SKM-1 treated with dmso at 0.1 percent for 144 hours (cell line): Measurements from ENCODE around the gene SLC7A1.

ENCODE experiments used
- DNase-seq: peaks from one replicate; lab custom pipeline; 2025; ENCODE audit not compliant: unreplicated experiment; lab: John Stamatoyannopoulos, UW

The SLC7A1 gene

DNA sequence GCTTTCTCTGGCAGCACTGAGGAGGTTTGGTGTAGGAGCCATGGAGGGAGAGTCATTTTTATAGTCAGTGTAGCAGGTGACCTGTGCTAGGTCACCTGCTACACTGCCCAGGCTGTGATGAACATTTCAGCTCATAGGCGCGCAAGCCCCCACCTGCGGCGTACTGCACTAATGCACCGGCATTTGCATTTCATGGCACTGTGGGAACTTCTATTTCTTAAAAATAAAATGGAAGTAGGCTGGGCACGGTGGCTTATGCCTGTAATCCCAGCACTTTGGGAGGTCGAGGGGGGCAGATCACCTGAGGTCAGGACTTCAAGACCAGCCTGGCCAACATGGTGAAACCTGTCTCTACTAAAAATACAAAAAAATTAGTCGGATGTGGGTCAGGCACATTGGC, 101.0 kb downstream of the SLC7A1 start:
- no peak for DNase-seq

DNA sequence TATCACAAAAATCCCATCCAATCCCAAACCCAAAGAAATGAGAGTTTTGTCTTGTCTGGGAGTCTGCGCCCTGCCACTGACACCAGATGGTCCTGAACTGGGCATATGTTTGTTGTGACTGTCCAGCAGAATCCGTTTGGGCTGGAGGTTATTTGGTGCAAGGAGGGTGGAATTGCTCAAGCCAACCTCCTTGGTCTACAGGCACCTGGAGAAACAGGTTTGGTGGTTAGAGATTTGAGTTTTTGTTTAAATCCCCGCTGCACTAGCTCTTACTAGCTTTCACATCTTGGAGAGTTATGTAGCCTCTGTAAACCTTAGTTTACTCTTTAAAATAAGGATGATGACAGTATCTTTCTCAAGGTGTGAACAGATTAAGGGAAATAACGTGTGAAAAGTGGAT, 101.7 kb downstream of the SLC7A1 start:
- no peak for DNase-seq

DNA sequence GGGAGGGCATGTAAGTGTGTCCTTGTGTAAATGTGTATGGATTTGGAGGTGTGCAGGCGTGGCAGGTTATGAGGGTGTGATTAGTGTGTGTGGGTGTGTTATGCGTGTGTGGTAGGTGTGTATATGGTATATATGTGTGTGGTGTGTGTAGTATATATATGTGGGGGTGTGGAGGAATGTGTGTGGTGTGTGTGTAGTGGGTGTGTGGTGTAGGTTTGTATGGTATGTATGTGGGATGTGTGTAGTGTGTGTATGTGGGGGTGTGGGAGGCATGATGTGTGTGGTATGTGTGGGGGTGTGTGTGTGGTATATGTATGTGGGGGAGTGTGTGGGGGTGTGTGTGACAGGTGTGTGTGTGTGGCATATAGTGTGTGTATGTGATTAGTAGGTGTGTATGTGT, 104.2 kb downstream of the SLC7A1 start:
- no peak for DNase-seq

DNA sequence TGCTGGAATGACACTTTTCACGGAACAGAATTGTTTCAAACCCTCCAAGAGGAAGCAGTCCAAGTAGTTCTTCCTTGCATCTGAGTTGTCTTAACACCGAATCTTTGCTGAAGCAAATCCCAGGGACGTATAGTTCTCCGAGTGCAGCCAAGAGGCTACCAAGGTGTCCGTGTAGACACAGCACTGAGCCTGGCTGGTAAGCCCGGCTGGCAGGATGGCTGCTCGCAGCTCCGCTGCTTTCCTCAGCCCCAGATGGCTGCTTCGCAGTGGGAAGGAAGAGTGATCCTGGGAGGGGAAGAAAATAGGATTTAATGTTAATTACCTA, 105.0 kb downstream of the SLC7A1 start:
- DNase-seq, result no peak

DNA sequence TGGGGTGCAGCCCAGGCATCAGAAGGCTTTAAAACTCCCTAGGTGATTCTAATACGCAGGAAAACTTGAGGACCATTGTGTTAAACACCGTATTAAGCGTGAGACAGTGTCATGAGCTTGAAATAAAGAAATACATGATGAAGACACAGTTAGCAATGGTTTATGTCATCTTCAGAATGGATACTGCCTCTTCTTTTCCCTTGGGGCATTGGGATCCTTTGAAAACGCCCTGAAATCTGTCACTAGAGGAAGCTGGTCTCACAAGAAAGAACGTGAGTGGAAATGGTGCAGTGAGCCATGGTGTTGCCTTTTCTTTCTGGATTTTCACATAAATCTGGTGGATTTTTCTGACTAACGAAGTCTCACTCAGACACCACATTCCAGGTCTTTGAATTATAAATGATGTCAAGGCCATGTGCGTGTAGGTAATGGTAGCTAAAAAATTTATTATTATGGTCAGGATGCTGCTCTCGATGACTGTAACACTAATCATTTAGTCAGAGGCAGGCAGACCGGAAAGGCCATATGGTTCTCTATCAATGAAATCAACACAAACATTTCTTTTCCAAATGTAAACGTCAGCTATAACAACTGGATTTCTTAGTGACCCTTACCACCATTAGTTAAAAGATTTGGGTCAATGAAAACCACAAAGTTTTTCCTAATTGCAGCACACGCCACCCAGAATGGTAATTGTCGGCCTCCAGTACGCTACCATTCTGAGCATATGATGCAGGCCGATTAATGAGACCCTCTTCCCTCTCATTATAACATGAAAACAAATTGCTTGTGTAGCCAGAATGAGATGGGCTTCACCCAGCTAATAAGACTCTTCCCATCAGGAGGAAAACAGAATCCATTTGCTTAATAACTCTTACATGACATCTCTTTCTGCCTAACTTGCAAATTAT, 105.6 kb downstream of the SLC7A1 start:
- DNase-seq, result no peak

DNA sequence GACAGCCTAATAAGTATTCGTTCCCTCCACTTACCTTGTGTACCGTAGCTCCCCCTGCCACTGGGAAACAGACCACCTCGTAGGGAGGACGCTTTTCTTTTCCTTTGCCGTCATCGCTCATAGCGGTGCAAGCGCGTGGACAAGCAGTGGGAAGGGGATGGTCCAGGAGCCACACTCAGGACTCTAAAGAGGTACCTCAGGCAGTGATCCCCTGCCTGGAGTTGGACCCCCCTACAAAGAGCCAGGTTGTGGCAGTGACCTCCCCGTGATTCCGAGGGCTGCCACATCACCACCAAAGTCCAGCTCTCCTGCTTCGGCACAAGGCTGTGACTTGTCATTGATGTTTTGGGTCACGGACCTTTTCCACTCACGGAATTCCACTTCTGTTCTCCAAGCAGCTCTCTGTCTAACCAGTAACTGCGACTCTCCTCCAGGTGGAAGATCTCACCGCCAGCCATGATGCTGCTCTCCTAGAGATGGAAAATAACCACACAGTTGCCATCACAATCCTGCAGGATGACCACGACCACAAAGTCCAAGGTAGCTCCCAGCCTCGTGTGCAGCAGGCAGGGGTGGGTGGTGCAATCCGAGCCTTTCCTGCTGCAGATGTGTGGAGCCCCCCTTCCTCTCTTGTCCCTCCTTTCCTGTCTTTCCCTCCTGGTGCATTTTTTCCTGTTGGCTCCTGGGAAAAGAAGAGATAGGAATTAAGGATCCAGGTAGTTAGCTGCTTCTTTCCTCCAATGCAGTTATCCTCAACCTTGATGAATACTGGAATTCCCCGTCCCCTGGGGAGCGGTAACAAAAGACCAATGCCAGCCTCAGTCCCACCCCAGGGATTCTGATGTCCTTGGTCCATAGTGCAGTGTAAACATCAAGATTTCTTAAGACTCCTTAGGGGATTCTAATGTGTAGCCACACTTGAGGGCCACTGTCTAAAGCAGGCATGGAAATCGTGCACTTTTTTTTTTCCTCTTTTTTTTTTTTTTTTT, 107.7 kb downstream of the SLC7A1 start:
- DNase-seq, result no peak

DNA sequence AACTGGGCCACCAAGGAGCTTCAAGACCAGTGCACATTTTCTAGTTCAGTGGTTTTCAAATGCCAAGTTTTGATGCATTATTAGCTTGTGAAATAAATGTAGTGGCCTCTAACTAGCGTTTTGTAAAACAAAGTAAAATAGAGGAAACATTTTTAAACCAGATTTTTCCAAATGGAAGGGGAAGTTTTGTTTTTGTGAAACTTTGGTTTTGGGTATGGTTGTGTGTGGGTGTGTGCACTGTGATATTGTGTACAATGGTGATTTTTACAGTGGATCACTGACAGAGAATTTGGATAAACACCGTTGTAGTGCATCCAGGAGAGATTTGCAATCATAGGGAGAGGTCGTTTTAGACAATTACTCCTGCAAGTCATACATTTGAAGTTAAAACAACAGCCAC, 108.9 kb downstream of the SLC7A1 start:
- DNase-seq, result no peak

DNA sequence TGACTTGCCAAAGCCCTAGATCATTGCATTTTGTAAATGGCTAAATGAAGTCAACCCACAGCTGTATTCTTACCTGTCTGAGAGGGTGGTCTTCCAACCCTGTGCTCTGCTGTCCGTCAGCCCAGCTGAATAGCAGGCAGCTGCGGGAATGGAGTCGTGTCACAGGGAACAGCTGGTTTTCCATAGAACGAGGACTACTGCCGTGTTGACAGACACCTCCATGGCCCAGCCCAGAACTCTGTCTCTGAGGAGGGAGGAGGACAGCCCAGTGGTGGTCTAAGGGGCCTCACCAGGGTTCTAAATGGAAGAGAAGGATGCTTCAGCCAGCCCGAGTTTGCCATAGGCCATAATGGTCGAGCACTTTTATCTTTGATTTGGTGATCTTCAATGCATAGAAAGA, 110.7 kb downstream of the SLC7A1 start:
- no peak for DNase-seq

DNA sequence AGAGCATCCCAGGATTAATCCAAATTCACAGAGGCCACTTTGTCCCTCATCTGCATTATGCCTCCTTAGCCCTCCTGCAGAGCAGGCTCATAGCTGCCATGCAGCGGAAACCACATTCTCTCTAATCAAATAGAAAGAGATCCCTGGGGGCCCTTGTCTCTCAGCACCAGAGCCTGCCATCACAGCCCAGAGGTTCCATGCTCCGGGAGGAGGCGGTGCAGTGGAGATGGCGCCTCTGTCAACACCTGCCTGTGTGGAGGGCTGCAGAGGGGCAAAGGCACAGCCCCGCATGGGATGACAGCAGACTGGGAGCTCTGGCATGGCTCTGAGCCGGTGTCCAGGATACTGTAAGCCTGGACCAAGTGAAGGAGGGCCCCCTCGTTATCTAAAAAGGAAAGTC, 111.3 kb downstream of the SLC7A1 start:
- no peak for DNase-seq

DNA sequence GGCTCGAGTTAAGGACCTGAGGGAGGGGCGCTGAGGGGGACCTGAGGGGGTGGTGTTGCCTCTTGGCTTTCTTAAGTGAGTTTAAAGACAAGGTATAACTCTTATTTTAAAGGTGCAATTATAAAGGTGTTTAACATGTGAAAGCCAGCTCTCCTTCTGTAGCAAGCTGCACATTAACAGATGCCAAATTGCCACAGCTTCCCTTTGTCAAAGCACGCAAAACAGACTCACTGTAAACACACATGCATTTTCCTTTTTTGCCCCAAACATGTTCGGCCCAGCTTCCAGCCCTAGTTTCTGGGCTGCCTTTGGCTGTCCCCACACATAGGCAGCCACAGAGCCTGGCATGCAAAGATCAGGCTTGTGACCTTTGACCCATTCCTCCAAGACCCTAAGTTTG, 111.9 kb downstream of the SLC7A1 start:
- DNase-seq, result no peak

DNA sequence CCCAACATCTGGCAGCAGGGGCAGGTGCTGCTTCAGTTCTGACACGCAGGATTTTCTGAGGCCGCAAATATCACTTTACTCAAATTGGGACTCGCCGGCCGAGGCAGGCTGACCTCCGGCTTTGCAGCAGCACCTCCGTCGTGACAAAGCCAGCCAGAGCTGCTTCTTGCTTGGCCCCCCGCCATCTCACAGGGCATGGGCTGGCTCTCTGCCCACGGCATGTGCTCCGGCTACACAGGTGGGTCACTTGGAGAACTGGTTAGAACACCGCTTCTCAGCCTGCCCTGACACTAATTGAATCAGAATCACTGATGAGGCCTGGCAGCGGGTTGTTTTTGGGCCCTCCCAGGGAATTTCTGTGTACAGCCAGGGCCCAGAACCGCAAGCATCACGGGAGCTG, 112.3 kb downstream of the SLC7A1 start:
- DNase-seq, result no peak

DNA sequence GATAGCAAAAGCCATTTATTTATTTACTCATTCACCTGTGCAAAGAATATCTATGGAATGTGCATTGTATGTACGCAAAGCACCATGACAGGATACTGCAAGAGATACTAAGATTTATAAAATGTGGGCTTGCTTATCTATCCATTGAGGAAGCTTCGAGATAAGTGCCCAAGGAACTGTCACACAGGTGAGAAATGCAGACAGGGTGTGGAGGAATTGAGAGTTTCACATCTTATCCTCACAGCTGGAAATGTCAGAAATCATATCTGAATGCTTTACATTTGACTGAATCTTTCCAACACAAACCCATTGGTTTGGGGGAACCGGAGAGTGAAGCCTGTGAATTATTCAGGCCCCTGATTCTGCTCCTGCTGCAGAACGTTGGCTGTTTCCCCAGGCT, 113.0 kb downstream of the SLC7A1 start:
- DNase-seq, result no peak

DNA sequence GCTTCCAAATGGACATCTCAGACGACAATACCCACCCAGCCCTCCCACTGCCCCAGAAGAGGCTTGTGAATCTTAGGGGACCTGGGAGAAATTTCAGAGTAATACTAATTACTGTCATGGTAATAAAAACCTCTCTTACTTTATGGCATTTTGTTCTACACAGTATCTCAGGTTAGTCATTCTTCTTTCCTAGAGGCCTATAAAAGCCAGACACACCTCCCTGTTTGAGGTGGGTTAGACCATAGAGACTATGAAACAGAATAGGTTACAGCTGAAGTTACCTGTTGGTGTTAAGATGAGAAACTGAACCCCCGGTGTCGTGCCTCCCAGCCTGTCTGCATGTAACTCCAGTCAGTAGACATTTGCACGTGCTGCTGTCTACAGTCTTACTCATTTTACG, 113.9 kb downstream of the SLC7A1 start:
- DNase-seq, result no peak

DNA sequence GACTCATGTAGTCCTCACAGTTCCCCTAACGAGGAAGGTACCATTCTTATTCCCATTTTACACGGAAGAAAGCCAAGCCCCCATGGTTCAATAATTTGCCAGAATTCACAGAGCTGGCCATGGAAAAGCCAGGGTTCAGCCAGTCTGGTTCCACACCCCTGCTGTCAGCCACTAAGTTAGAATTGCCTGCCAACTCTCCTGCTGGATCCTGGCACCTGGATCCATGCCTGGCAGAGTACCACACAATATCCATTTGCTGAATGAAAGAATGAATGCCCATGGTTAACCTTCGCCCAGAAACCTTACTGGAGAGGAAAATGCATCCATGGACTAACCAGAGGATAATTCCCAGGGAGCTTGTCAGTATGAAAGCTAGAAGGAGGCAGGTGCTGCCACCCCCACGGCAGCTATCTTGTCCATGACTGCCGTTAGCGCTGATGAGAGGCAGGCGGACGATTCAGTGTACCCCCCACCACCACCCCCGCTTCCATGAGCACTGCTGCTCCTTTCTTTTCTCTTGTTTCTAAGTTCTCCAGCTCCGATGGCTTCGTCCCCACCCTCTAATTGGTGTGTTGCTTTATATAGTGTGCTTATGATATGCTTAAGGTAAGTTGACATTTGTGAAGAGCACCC, 114.5 kb downstream of the SLC7A1 start:
- no peak for DNase-seq

DNA sequence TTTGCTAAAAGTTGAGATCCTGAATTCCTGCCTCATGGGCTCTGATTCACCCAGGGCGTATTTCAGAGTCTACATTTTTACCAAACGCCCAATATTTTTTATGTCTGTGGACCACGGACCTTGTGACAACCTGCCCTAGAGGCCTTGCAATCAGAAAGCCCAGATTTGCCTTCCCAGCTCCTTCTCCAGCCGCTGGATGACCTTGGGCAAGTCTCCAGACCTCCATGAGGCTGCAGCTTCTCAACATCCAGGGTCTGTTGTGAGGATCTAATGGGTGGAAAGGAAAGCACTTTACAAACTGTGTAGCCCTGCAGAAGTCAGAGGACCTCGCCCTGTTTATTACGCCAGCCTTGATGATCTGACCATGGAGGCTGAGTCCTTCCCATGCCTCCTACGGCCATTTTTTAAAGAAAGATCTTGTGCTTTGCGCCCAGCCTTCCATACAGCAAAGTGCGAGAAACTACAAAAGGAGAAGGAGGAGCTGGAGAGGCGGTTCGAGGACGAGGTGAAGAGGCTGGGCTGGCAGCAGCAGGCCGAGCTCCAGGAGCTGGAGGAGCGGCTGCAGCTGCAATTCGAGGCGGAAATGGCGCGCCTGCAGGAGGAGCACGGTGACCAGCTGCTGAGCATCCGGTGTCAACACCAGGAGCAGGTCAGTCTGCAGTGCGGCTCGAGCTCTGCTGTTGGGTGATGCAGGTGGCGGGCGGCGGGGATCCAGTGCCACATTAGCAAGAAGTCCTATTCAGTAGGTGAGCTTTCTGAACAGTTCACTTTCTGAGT, 115.6 kb downstream of the SLC7A1 start:
- DNase-seq, result no peak

DNA sequence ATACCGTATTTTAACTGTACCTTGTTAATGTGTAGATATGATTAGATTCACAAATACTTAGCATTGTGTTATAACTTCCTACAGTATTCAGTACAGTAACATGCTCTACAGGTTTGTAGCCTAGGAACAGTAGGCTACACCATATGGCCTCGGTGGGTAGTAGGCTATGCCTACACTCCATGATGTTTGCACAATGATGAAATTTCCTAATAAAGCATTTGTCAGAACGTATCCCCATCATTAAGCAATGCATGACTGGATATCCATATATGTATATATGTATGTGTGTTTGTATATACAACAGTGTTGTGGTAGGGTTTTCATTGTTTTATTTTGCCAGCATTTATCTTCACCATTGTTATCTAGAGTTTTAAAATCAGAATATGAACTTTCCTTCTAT, 119.4 kb downstream of the SLC7A1 start:
- no peak for DNase-seq

DNA sequence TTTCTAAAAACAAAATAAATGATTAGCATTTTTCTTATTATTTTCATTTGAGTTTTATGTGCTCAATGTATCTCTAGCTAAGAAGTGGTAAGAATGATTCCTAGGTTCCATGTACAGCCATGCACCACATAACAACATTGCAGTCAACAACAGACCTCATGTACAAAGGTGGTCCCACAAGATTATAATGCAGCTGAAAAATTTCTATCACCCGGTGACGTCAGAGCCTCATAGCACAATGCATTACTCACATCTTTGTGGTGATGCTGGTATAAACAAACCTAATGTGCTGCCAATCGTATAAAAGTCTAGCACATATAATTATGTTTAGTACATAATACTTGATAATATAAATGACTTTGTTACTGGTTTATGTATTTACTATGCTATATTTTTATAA, 120.5 kb downstream of the SLC7A1 start:
- no peak for DNase-seq

DNA sequence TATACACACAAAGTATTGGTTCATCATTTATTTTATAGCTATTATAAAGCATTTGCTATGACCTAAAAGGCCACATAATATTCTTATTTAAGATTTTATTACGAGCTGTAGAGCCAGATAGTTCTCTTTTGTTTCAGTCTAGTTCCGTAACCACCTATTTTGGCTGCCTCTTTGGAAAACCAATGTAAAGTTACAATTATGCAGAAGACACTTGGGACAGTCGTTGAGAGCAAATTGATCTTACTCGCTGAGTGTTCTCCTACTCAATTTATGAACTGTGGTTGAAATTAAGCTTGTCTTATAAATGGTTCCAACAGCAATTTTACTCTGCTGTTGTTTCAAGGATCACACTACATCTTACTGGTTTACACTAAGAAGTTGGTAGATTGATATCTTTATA, 122.3 kb downstream of the SLC7A1 start:
- no peak for DNase-seq

DNA sequence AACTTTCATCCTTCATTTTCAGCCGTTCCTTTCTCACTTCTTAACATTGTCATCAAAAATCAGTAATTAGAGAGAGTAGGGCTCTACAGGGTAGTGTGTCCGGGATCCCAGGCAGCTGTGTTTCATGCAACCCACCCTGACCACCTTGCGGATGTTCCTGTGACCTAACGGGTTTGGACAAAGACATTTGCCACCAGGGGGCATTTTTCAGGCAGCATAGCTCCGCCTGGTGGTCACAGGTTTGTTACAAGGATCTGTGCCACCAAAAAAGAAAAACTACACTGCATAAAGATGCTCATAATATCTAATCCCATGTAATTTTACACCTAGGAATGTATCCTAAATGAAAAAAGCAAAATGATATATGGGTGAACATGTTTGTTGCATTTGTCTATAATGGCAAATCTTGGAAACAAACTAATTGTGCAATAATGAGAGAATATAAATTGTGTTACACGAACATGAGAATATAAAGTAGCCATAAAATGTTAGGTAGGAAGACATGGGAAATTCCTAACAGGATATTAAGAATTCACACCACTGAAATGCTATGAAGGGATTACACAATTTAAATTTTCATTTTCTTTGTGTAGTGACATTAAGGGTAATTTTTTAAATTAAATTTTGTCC, 123.0 kb downstream of the SLC7A1 start:
- DNase-seq, result peak; percentile 62

DNA sequence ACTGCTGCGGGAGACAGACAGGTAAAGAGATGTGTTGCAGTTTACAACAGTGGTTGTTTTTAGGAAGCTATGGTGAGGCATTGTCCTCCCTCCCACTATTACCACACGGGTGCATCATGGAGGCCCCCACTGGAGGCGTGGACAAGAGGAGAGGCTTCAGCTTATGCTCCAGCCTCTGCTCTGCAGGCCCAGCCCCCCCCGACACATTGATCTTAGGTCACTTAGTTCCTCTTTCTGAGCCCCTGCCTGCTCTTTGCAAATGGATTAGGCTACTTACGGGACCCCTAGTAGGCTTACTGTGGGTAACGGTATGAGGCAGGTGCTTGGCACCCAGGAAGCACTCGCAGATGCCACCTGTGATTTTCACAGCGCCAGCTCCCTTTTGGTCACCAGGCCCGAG, 123.9 kb downstream of the SLC7A1 start:
- DNase-seq, result peak; percentile 34
